SW 1271 (cell line): ENCODE results near the gene PROM2.

Source experiments
- DNase-seq, 2 experiments: peaks; one replicate each; lab custom pipeline; 2025; lab: John Stamatoyannopoulos, UW

The PROM2 gene

GRCh38 chr2:95307878-95308277, 33.6 kb downstream of the PROM2 start:
- no peak for DNase-seq

- no peak for DNase-seq
These were observed 34.3 kb downstream of the PROM2 start for GRCh38 chr2:95308426-95308990.

GRCh38 chr2:95309599-95309998, 35.4 kb downstream of the PROM2 start:
- no peak for DNase-seq

GRCh38 chr2:95310216-95310615, 36.0 kb downstream of the PROM2 start:
- no peak for DNase-seq

- DNase-seq: no peak
These were observed 36.4 kb downstream of the PROM2 start for GRCh38 chr2:95310651-95311050.

GRCh38 chr2:95311815-95312542, 37.7 kb downstream of the PROM2 start:
- no peak for DNase-seq

- DNase-seq: no peak
These were observed 38.4 kb downstream of the PROM2 start for GRCh38 chr2:95312543-95313201.

GRCh38 chr2:95313296-95314131, 39.3 kb downstream of the PROM2 start:
- DNase-seq: no peak

- no peak for DNase-seq
These were observed 40.3 kb downstream of the PROM2 start for GRCh38 chr2:95314598-95314963.

- DNase-seq: peak; percentile 24 to 41
These were observed 40.8 kb downstream of the PROM2 start for GRCh38 chr2:95314964-95315611.

GRCh38 chr2:95315801-95316411, 41.7 kb downstream of the PROM2 start:
- no peak for DNase-seq

GRCh38 chr2:95316466-95317122, 42.3 kb downstream of the PROM2 start:
- DNase-seq: no peak

- no peak for DNase-seq
These were observed 42.9 kb downstream of the PROM2 start for GRCh38 chr2:95317123-95317500.

- no peak for DNase-seq
These were observed 43.6 kb downstream of the PROM2 start for GRCh38 chr2:95317665-95318425.

- no peak for DNase-seq
These were observed 44.4 kb downstream of the PROM2 start for GRCh38 chr2:95318431-95319220.

- DNase-seq: no peak
These were observed 45.5 kb downstream of the PROM2 start for GRCh38 chr2:95319481-95320343.

- no peak for DNase-seq
These were observed 46.1 kb downstream of the PROM2 start for GRCh38 chr2:95320344-95320712.

GRCh38 chr2:95320986-95321767, 46.9 kb downstream of the PROM2 start:
- DNase-seq: no peak
